Suprapubic skin (tissue), 4 donors: ENCODE measurements around the gene PCSK9. TPM values are rescaled to one million over a fixed set of nuclear protein-coding genes. Genes with fewer than 3 reads are reported as not detected.

Source experiments
- DNase-seq, 2 donors: peaks; one replicate each; pipeline ENCODE4 v3.0.0-alpha.2; 2019; ENCODE audit warnings: low spot score in 2 of 2
- H3K27ac ChIP-seq: fragments of 200-600 bp; sonication (generic); one replicate; pipeline ENCODE4 v1.5.1; 2019
- H3K27me3 ChIP-seq: fragments of 200-600 bp; sonication (generic); one replicate; pipeline ENCODE4 v1.5.1; 2019
- H3K36me3 ChIP-seq: fragments of 200-600 bp; sonication (generic); one replicate; pipeline ENCODE4 v1.5.1; 2019
- H3K4me1 ChIP-seq: fragments of 200-600 bp; sonication (generic); one replicate; pipeline ENCODE4 v1.5.1; 2019
- H3K4me3 ChIP-seq: fragments of 200-600 bp; sonication (generic); one replicate; pipeline ENCODE4 v1.5.1; 2019; ENCODE audit warnings: mild to moderate bottlenecking
- H3K9me3 ChIP-seq: fragments of 200-600 bp; sonication (generic); one replicate; pipeline ENCODE4 v1.5.1; 2019
- CTCF ChIP-seq, 2 donors: fragments of 200-600 bp in 1 of 2; fragments of 450-650 bp in 1 of 2; sonication (generic) in 1 of 2; IDR thresholded peaks; one replicate each; pipeline ENCODE4 v1.5.1; 2016 to 2019; ENCODE audit warnings: antibody characterized with exemption in 2 of 2, mild to moderate bottlenecking in 1 of 2, moderate library complexity in 1 of 2
- EP300 ChIP-seq: sonication (generic); formaldehyde crosslinking; IDR thresholded peaks from one replicate; pipeline ENCODE4 v1.6.1; 2017; ENCODE audit warnings: antibody characterized with exemption
- POLR2A ChIP-seq, 2 donors: fragments of 450-650 bp; IDR thresholded peaks; one replicate each; pipeline ENCODE4 v1.6.1; 2017; ENCODE audit warnings: antibody characterized with exemption in 2 of 2, mild to moderate bottlenecking in 2 of 2, moderate library complexity in 2 of 2
- POLR2AphosphoS5 ChIP-seq, 3 donors: sonication (generic); formaldehyde crosslinking; IDR thresholded peaks; one replicate each; pipeline ENCODE4 v1.6.1; 2017; ENCODE audit warnings: antibody characterized with exemption in 3 of 3
- WGBS: methylation state at CpG from one replicate; pipeline ENCODE4 v1.1.5; 2018; 5-methylcytosine and 5-hydroxymethylcytosine counted together
- total RNA-seq, 4 donors: library from RNA; depleted of rRNA; stranded (reverse); fragments of >200 nt; gene quantifications; one replicate each; pipeline ENCODE4 v1.1.0, GENCODE V29; 2016

PCSK9 gene
- total RNA-seq, 4 donors from 2014 or later, result 0.24 to 1.5 (median 0.36) TPM

DNA sequence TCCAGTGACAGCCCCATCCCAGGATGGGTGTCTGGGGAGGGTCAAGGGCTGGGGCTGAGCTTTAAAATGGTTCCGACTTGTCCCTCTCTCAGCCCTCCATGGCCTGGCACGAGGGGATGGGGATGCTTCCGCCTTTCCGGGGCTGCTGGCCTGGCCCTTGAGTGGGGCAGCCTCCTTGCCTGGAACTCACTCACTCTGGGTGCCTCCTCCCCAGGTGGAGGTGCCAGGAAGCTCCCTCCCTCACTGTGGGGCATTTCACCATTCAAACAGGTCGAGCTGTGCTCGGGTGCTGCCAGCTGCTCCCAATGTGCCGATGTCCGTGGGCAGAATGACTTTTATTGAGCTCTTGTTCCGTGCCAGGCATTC, 24.2 kb downstream of the PCSK9 start:
- H3K4me1 ChIP-seq, result peaks cover 17% of the 10 kb centered on the region
- H3K27ac ChIP-seq, result no peak overlapping the region
- no peak overlapping the region for H3K4me3 ChIP-seq
- no peaks in the 10 kb centered on the region for H3K9me3 ChIP-seq
- TF ChIP-seq EP300 (no peak), POLR2AphosphoS5 (IDR thresholded peaks at IDR 0.05) (no peak)
- WGBS, result 29% methylated on average over 5 of the region's 9 CpGs
- no peaks in the 10 kb centered on the region for H3K27me3 ChIP-seq
- no peak for DNase-seq
- H3K36me3 ChIP-seq, result peaks cover 17% of the 10 kb centered on the region

DNA sequence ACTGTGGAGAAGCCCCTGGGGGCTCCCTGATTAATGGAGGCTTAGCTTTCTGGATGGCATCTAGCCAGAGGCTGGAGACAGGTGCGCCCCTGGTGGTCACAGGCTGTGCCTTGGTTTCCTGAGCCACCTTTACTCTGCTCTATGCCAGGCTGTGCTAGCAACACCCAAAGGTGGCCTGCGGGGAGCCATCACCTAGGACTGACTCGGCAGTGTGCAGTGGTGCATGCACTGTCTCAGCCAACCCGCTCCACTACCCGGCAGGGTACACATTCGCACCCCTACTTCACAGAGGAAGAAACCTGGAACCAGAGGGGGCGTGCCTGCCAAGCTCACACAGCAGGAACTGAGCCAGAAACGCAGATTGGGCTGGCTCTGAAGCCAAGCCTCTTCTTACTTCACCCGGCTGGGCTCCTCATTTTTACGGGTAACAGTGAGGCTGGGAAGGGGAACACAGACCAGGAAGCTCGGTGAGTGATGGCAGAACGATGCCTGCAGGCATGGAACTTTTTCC, 24.8 kb downstream of the PCSK9 start:
- no peak for DNase-seq
- TF ChIP-seq POLR2AphosphoS5 (IDR thresholded peaks at IDR 0.05) (no peak), CTCF (IDR thresholded peaks at IDR 0.05) (peak in 1 of 2 donors; percentile 15)
- Histone ChIP-seq H3K36me3 (peaks cover 23% of the 10 kb centered on the region), H3K4me3 (no peak overlapping the region), H3K27me3 (no peaks in the 10 kb centered on the region), H3K27ac (no peak overlapping the region), H3K4me1 (peaks cover 17% of the 10 kb centered on the region), H3K9me3 (no peaks in the 10 kb centered on the region)
- WGBS, result 25% methylated on average over 7 of the region's 12 CpGs

GRCh38 chr1:55064861-55065263, 25.5 kb downstream of the PCSK9 start:
- peaks cover 17% of the 10 kb centered on the region for H3K4me1 ChIP-seq
- no peaks in the 10 kb centered on the region for H3K9me3 ChIP-seq
- no peak for DNase-seq
- TF ChIP-seq POLR2AphosphoS5 (IDR thresholded peaks at IDR 0.05) (no peak), CTCF (IDR thresholded peaks at IDR 0.05) (no peak), EP300 (peak; percentile 27), POLR2A (IDR thresholded peaks at IDR 0.05) (no peak)
- peaks cover 30% of the 10 kb centered on the region for H3K36me3 ChIP-seq
- H3K4me3 ChIP-seq, result no peak overlapping the region
- H3K27me3 ChIP-seq, result no peaks in the 10 kb centered on the region
- WGBS, result 25% methylated on average over 2 of the region's 2 CpGs
- no peak overlapping the region for H3K27ac ChIP-seq

DNA sequence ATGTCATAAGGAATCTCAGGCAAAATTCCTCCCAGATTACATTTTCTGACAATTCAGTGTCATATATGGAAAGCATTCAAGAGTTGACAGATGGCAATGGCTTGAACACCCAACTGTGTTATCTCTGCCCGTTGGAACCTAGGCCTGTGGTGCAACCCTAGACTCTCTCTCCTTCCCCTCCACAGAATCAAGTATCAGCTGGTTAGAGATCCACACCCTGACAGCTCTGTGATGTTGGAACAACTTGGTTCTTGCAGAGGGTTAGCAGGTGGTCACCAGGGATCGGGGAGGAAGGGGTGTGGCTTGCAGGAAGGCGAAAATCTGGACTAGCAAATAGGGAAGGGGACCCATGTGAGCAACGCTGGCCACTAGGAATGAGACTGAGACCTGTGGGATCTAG, 26.3 kb downstream of the PCSK9 start:
- Histone ChIP-seq H3K9me3 (no peaks in the 10 kb centered on the region), H3K4me1 (peaks cover 17% of the 10 kb centered on the region), H3K27ac (no peak overlapping the region), H3K36me3 (peaks cover 38% of the 10 kb centered on the region), H3K4me3 (no peak overlapping the region), H3K27me3 (no peaks in the 10 kb centered on the region)
- no peak for DNase-seq
- 84% methylated on average over 4 of the region's 4 CpGs for WGBS
- TF ChIP-seq POLR2A (IDR thresholded peaks at IDR 0.05), result no peak
- no peak for TF ChIP-seq POLR2AphosphoS5 (IDR thresholded peaks at IDR 0.05)
- TF ChIP-seq CTCF (IDR thresholded peaks at IDR 0.05), result no peak
- TF ChIP-seq EP300, result no peak

GRCh38 chr1:55067022-55067778, 27.9 kb downstream of the PCSK9 start:
- Histone ChIP-seq H3K9me3 (no peaks in the 10 kb centered on the region), H3K27ac (no peak overlapping the region), H3K4me1 (peaks cover 17% of the 10 kb centered on the region), H3K36me3 (peaks cover 54% of the 10 kb centered on the region), H3K27me3 (no peaks in the 10 kb centered on the region), H3K4me3 (no peak overlapping the region)
- DNase-seq, result no peak
- 86% methylated on average over 17 of the region's 17 CpGs for WGBS
- no peak for TF ChIP-seq POLR2AphosphoS5 (IDR thresholded peaks at IDR 0.05)

DNA sequence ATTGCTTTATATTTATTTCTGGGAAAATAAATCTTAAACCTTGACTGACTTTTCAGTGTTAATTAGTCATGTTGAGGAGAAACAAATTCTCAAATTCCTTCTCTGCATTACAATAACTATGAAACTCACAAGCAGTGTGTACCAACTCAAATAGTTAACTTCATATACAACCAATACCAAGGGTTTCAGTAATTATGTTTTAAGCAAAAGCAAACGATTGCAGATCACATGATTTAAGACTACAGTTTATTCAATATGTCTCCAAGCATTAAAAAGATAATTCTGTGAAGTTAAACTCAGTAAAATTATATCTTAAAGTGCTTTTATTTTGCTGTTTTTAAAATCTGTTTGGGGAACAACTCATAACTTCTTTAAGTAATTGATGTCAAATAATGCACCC, 28.6 kb downstream of the PCSK9 start:
- Histone ChIP-seq H3K9me3 (no peaks in the 10 kb centered on the region), H3K27ac (no peak overlapping the region), H3K36me3 (peaks cover 61% of the 10 kb centered on the region), H3K27me3 (no peaks in the 10 kb centered on the region), H3K4me3 (no peak overlapping the region), H3K4me1 (peaks cover 17% of the 10 kb centered on the region)
- no peak for DNase-seq
- WGBS, result 61% methylated on average over 1 of the region's 1 CpG
- TF ChIP-seq CTCF (IDR thresholded peaks at IDR 0.05) (no peak), EP300 (no peak), POLR2AphosphoS5 (IDR thresholded peaks at IDR 0.05) (no peak), POLR2A (IDR thresholded peaks at IDR 0.05) (no peak)
